DND-41 (cell line): Measurements from ENCODE around the gene CALML6.

Experiments
- EZH2 ChIP-seq: IDR thresholded peaks from 3 replicates; pipeline ENCODE4 v1.6.1; 2012; ENCODE audit warnings: borderline replicate concordance, low read depth, mild to moderate bottlenecking, moderate library complexity, low read length, inconsistent platforms; ENCODE audit not compliant: severe bottlenecking
- TF ChIP-seq, protein P1 (sequence below): IDR thresholded peaks from 2 replicates; pipeline ENCODE4 v1.5.1; 2012; ENCODE audit warnings: borderline replicate concordance, low read length, moderate library complexity, mild to moderate bottlenecking; ENCODE audit not compliant: poor library complexity, severe bottlenecking; ENCODE audit errors: extremely low read depth

DNA sequence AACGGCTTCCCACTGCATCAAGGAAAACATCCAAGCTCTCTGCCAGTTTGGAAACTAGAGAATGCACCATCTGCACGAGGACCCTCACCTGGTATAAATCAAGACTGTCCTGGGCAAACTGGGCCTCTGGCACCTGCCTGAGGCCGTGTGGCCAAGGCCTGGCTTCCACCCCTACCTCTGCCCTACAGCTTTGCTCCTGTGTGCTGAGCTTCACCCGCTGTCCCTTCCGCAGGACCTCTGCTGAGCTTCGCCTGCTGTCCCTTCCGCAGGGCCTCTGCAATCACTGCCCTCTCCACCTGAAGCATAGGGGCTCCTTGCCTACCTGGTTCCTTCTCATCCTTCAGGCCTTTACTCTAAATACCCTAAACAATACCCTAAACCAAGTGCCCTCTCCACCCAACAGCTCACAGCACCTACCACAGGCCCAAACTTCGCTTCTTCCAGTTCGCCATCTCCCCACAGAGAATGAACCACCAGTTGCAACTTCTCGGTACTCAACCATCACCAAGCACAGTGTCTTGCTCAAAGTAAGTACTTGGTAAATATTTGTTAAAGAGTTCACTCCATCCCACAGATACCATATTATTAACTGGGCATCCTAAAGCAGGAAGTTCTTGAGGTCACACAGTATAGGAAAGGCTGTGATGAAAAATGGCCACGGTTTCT, 42.6 kb upstream of the CALML6 start:
- TF ChIP-seq, protein P1, sequence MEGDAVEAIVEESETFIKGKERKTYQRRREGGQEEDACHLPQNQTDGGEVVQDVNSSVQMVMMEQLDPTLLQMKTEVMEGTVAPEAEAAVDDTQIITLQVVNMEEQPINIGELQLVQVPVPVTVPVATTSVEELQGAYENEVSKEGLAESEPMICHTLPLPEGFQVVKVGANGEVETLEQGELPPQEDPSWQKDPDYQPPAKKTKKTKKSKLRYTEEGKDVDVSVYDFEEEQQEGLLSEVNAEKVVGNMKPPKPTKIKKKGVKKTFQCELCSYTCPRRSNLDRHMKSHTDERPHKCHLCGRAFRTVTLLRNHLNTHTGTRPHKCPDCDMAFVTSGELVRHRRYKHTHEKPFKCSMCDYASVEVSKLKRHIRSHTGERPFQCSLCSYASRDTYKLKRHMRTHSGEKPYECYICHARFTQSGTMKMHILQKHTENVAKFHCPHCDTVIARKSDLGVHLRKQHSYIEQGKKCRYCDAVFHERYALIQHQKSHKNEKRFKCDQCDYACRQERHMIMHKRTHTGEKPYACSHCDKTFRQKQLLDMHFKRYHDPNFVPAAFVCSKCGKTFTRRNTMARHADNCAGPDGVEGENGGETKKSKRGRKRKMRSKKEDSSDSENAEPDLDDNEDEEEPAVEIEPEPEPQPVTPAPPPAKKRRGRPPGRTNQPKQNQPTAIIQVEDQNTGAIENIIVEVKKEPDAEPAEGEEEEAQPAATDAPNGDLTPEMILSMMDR, result no peak
- no peak for TF ChIP-seq EZH2
